ENCODE results near the gene PTGDR2.

DNA sequence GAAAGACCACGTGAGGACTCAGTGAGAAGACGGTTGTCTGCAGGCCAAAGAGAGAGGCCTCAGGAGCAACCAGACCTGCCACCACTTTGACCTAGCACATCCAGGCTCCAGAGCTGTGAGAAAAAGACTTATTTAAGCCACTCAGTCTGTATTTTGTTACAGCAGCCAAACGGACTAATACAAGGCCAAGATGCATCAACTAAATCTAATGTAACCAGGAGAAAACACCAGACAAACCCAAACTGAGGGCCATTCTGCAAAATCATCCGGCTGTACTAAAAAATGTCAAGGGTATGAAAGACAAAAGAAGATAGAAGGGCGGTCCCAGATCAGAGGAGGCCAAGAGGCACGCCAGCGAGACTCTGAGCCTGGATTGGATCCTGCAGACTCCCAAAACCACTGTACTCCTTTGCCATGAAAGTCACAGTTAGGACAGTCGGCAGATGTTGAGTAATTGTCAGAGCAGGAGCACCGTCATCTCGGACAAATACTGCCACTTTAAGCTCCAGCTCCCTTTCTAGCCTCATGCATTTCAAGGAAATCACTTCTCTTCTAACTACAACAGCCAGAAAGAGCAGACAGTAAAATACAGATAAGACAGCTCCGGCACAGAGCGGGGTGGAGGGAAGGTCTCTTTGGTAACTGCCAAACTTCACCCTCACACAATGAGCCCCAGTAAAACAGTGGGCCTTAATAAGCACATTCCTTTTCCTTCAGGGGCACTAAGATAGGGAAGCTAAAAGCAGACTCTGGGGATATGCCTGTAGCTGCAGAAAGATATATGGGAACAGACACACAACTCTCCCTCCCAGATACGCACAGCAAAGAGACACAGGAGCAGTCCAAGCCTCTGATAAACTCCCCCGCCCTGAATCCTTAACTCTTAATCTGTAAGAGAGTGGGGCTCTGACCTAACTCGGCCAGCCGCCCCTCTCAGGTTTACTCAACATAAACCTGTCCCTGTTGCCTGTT, 8.1 kb upstream of the PTGDR2 start:
- TF ChIP-seq, protein P1, sequence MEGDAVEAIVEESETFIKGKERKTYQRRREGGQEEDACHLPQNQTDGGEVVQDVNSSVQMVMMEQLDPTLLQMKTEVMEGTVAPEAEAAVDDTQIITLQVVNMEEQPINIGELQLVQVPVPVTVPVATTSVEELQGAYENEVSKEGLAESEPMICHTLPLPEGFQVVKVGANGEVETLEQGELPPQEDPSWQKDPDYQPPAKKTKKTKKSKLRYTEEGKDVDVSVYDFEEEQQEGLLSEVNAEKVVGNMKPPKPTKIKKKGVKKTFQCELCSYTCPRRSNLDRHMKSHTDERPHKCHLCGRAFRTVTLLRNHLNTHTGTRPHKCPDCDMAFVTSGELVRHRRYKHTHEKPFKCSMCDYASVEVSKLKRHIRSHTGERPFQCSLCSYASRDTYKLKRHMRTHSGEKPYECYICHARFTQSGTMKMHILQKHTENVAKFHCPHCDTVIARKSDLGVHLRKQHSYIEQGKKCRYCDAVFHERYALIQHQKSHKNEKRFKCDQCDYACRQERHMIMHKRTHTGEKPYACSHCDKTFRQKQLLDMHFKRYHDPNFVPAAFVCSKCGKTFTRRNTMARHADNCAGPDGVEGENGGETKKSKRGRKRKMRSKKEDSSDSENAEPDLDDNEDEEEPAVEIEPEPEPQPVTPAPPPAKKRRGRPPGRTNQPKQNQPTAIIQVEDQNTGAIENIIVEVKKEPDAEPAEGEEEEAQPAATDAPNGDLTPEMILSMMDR (IDR thresholded peaks at IDR 0.05; ENCODE audit: low read depth, low read length) = no peak
- TF ChIP-seq EZH2phosphoT487 (IDR thresholded peaks at IDR 0.05; ENCODE audit: low read depth) = no peak

All from OCI-LY3 (cell line).